Left lobe of liver (tissue), 2 donors: ENCODE results near the gene CLN5. TPM values are rescaled to one million over a fixed set of nuclear protein-coding genes. Genes with fewer than 3 reads are reported as not detected.
"Not testable (repeated sequence)": the region's sequence is repeated elsewhere in the genome, so short reads cannot be mapped to it uniquely, and the experiment has no call there.

Source experiments
- ATAC-seq: fragments of 200-7000 bp; cut with Tn5 transposase; one replicate; pipeline ENCODE4 v1.9.1; 2020; ENCODE audit warnings: mild to moderate bottlenecking, moderate library complexity
- DNase-seq: peaks from one replicate; pipeline ENCODE4 v3.0.0-alpha.2; 2020; ENCODE audit warnings: low spot score
- total RNA-seq: library from RNA; stranded (reverse); gene quantifications from one replicate; pipeline ENCODE4 v1.2.1, GENCODE V29; 2021
- donor health status: DM: no; HTN: no; CAD: no; lungs with moderate emphysema.
- donor health status: DM: no; HTN: yes; CAD: no.

CLN5 gene
- total RNA-seq: 24.2 TPM

DNA sequence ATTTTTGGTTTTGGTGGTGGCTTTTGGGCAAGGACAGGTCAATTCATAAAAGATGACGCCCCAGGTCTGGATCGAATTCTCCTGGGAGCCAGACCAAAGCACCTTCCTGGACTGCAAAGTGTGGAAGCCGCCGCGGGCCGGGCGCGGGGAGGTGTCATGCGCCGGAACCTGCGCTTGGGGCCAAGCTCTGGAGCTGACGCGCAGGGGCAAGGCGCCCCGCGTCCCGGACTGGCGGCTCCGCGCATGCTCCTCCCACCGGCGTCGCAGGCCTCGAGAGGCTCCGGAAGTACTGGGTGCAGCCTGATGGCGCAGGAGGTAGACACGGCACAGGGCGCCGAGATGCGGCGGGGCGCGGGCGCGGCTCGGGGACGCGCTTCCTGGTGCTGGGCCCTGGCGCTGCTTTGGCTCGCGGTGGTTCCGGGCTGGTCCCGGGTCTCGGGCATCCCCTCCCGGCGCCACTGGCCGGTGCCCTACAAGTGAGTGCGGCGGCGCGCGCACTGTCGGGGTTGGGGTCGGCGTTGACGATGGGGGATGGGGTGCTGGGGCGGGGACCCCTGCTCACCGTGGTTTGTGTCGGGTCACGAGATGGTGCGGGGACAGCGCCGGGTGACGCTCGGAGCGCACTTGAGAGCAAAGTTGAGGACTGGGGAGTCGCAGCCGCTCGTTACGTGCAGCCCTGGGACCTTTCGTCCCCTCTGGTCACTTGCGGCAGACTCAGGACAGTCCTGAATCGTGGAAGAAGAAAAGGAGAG is at the start of gene CLN5:
Gene CLN5, plus strand, starts transcription at position 286 of the 752 bp plus-strand sequence. Its CDS starts 18 bp downstream, at position 304.
- ATAC-seq: peak; percentile 96
- peak; percentile 97 for DNase-seq

DNA sequence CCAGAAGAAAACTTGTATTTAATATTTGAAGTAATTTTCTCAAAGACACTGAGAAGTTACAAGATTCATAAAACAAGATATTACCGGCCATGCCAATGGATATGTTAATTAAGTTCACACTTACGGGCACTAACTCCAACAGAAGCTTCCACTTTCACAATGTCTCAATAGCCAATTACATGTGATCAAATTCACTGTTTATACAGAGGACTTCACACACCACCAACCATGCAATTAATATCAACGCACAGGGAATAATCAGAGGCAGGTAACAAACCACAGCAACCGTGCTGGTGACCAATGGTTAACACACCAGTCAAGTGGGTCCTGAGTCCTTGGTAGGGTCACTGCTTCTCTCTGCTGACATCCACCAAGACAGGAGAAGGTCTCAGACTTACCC is 49.5 kb upstream of the CLN5 start:
- DNase-seq: no peak
- no peak for ATAC-seq

DNA sequence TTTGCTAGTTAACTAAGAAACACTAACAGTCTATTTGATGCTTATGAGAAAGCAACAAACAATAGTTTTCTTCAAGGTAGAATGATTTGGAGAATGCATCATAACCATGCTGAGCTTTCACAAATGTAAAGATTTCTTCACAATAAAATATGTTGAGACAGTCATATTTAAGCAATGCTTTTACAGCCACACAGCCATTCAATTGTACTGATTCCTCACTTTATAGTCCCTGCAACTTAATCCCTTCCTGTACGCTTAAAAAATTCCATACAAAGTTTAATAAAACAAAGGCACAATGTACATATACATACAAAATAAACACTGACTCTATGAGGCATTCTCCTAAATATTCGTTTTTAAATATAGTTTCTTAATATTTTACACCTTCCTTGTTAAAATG is 48.2 kb upstream of the CLN5 start:
- ATAC-seq: no peak
- DNase-seq: no peak

DNA sequence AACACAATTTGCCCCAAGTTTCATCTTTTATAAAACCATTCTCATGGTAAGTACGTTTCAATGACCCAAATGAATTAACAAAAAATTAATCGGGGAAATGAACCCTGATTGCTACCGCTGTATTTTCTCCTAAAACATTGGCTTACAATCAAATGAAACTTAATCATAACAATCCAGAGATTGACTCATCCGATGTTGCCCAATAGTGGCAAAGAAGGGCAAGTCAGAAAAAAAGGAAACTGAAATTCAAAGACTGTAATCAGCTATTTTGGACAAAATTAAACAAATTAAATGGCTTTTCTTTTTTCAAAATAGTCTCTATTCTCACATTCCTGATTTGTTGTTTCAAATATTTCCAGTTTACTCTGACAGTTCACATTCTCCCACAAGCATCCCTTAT is 47.4 kb upstream of the CLN5 start:
- ATAC-seq (no peak), DNase-seq (no peak)

DNA sequence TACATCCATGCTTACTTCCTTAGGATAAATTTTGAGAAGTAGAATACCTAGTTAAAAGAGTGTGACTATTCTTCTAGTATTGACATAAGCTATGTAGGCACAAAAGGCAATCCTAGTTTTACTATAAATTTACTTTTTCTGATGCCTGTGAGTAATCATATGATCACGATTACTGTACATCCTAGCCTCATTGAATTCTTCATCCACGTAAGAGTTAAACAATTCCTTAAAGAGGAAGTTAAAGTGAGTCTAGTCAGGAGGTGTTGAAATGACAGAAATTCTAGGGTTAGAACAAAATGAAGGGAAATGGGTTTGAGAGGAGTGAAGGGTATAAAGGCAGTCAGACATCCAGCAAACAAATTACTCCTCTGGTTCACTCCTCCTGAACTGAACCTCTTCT is 43.7 kb upstream of the CLN5 start, which contains the start of gene ACOD1:
Gene ACOD1, plus strand, starts transcription at position 363 of the 400 bp plus-strand sequence. CDS start 48 bp downstream, outside the sequence.
- ATAC-seq (no peak), DNase-seq (no peak)

DNA sequence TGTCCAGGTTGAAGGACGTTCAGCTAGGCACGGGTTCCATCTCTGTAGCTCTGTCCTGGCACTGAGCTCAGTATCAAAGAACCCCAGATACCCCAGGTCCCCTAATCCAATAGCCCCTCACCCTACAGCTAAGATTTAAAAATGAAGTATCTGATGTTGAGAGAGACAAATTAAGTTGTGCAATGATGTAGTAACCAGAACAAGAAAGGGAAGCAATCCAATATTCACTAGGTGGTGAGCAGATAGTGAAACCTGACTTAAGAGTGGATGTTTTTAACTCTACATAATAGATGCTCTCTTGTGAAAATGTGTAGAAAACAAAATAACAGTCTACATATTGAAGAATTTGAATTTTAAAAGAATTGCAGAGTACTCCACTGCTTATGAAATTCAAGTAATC is 41.8 kb upstream of the CLN5 start:
- no peak for ATAC-seq
- DNase-seq: no peak

DNA sequence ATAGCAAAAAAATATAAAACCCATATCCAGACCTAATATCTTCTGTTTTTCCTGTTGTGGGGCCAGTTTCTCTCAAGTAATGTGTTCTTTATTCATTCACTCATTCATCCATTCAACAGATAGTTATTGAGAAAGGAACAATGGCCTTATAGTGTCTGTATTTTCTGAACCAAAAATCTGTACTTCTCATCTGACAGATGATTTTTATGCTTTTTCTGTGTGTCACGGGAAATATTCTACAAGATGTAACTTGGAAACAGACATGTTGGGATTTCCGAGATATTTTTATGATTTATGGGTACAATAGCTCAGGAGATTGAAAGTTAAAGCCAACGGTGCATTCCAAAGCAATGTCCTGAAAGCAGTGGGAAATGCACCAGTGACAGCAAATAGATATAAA is 37.9 kb upstream of the CLN5 start:
- DNase-seq (no peak), ATAC-seq (no peak)

DNA sequence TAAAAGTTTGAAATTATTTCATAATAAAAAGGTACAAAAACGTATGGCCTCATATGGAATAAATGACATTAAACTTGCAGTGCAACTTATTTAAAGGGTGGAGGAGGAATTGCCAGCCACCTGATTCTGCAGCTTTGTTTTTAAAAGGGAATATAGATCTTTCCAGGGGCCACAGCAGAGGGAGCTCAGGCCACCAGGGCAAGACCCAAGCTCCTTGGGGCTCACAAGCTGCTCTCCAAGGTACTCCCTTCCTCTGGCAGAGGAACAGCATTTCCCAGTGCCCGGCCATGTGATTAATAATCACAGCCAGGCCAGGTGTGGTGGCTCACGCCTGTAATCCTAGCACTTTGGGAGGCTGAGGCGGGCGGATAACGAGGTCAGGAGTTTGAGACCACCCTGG is 37.3 kb upstream of the CLN5 start:
- no peak for DNase-seq
- no peak for ATAC-seq

DNA sequence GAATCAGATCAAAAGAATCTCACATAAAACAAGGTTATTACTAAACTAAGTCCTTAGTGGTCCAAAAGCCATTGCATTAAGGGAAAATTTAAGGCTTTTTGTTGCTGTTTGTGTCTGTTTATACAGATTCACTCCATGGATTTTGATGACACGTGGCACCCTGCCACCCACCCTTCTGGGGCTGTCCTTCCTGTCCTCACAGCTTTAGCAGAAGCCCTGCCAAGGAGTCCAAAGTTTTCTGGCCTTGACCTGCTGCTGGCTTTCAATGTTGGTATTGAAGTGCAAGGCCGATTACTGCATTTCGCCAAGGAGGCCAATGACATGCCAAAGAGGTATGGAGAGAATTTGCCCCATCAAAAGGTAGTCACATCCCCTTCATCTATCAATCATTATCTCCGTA is 36.7 kb upstream of the CLN5 start:
- peak; percentile 57 for ATAC-seq
- DNase-seq: no peak

DNA sequence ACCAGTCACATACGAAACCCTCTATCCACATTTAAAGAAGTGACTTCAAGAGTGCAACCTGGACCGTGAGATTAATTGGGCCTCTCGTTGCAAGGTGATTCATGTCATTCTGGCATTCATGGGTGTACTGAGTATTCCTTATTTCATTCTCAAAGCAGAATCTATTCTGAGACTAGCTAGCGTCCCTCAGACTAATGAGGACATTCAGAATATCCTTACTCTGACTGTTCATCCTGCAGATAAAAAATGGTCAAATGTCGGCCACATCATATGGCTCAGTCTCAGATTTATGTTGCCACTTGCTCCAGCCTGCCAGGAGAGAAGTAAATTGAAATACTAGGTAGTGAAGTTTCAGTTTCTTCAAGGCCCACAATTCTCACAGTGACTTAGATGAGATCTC is 36.2 kb upstream of the CLN5 start:
- no peak for DNase-seq
- no peak for ATAC-seq

DNA sequence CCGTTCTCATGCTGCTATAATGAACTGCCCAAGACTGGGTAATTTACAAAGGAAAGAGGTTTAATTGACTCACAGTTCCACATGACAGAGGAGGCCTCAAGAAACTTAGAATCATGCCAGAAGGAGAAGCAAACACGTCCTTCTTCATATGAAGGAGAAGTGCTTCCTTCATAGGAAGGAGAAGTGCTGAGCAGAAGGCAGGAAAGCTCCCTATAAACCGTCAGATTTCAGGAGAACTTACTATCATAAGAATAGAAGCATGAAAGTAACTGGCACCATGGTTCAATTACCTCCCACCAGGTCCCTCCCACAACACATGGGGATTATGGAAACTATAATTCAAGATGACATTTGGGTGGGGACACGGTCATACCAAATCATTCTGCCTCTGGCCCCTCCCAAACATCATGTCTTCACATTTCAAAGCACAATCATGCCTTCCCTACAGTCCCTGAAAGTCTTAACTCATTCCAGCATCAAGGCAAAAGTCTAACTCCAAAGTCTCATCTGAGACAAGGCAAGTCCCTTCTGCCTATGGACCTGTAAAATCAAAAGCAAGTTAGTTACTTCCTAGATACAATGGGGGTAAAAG is 32.9 kb upstream of the CLN5 start:
- ATAC-seq (no peak), DNase-seq (no peak)

DNA sequence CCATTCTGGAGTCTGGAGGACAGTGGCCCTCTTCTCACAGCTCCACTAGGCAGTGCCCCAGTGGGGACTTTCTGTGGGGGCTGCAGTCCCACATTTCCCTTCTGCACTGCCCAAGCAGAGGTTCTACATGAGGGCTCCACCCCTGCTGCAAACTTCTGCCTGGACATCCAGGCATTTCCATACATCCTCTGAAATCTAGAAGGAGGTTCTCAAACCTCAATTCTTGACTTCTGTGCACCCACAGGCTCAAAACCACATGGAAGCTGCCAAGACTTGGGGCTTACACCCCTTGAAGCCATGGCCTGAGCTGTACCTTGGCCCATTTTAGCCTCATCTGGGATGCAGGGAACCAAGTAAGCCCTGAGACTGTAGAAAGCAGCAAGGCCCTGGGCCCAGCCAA is 32.1 kb upstream of the CLN5 start:
- DNase-seq, ATAC-seq: not testable (repeated sequence)

DNA sequence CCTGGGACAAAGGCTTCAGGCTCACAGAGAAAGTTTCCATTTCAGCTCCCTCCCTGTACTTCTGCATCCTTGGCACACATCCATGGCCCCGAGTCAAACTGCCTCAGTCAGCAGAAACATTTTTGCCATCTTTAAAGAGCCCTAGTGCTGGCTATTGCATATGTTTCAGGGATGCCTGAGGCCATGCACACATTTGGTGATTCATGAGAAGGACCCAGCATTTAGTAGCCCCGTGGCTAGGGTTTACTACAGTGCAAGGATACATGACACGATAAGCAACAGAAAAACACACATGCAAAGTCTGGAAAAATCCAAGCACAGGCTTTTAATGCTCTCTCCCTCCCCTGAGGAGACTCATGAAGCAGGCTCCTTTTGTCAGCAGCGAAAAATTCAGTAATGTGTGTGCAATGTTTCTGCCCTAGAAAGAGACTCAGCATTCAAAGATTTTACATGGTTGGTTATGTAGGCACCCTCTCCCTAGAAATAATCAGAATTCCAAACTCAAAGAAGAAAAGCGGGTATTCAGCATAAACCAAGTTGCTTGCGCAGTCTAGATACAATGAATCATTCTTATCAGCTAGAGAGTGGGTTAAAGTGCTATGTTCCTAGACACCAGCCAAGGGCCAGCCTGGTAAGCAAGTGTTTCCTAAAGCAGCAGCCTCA is 26.0 kb upstream of the CLN5 start:
- DNase-seq: peak; percentile 55
- ATAC-seq: peak; percentile 57

DNA sequence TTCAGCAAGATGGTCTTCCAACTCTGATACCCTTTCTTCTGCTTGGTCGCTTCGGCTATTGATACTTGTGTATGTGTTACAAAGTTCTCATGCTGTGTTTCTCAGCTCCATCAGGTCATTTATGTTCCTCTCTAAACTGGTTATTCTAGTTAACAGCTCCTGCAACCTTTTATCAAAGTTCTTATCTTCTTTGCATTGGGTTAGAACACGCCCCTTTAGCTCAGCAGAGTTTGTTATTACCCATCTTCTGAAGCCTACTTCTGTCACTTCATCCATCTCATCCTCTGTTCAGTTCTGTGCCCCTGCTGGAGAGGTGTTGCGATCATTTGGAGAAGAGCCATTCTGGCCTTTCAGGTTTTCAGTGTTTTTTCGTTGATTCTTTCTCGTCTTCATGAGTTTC is 24.9 kb upstream of the CLN5 start:
- no peak for ATAC-seq

DNA sequence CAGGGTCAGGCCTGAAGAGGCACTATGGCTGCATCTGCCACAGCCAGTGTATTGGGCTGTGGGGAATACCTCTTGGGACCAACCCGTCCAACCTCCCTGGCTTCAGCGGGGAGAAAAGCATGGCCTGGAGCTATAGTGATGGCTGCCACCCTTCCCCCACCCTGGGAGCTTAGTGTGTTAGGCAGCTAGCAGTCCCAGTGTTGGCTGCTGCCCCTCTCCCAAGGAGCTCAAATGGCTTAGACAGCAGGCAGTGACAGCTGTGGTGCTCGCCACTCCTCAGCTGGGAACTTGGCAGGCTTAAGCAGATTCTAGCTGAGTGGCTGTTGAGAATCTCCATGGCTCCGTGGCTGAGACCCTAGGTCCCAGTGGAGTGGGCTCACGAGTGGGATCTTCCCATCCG is 23.8 kb upstream of the CLN5 start:
- ATAC-seq (no peak), DNase-seq (no peak)

More for the DNA sequence above, 24.9 kb upstream of the CLN5 start:
- no peak for DNase-seq

DNA sequence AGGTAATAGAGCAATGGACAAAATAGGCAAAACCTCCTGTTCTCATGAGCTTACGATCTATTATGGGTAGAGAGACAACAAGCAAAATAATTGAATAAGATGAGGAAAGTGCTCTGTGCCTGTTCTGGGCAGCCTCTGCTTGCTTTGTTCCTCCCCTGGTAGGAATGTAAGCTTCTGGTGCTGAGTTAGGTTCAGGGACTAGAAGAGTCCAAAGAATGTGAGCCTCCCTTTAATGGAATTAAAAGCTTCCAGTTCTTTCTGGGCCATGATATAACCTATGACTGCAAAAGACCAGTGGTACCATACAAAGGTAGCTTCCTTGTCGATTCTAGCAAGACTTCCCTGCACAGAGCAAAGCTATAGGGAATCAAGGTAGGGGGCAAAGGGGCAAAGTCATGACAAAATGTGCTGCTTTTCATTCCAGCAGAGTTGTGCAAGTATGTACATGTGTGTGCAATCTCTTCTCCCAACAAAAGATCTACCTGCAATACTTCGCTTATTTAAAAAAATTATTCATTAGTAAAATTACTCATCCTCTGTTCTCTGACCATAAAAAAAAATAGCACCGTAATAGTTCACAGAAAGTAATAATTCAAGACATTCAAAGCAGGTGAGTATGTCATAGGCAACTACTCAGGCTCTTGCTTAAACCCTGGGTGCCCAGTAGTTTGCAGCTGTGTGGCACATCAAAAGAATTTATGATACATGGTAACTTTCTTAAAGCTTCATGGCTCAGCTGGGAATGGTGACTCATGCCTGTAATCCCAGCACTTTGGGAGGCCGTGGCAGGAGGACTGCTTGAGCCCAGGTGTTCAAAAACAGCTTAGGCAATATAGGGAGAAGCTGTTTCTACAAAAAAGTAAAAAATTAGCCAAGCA is 22.2 kb upstream of the CLN5 start:
- ATAC-seq: peak; percentile 54
- DNase-seq: no peak

DNA sequence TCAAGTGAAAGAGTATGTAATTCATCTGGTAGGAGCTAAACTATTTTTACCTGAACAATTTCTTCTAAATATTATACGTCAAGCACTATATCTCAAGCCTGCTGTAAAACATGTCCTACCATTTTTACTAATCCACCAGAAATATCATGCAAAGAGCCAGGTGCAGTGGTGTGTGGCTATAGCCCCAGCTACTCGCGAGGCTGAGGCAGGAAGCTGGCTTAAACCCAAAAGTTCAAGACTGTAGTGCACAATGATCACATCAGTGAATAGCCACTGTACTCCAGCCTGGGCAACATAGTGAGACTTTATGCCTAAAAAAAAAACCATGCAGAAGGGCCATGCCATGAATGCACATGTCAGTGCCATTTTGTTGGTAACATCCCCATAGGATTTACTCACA is 20.7 kb upstream of the CLN5 start:
- DNase-seq (no peak), ATAC-seq (no peak)

DNA sequence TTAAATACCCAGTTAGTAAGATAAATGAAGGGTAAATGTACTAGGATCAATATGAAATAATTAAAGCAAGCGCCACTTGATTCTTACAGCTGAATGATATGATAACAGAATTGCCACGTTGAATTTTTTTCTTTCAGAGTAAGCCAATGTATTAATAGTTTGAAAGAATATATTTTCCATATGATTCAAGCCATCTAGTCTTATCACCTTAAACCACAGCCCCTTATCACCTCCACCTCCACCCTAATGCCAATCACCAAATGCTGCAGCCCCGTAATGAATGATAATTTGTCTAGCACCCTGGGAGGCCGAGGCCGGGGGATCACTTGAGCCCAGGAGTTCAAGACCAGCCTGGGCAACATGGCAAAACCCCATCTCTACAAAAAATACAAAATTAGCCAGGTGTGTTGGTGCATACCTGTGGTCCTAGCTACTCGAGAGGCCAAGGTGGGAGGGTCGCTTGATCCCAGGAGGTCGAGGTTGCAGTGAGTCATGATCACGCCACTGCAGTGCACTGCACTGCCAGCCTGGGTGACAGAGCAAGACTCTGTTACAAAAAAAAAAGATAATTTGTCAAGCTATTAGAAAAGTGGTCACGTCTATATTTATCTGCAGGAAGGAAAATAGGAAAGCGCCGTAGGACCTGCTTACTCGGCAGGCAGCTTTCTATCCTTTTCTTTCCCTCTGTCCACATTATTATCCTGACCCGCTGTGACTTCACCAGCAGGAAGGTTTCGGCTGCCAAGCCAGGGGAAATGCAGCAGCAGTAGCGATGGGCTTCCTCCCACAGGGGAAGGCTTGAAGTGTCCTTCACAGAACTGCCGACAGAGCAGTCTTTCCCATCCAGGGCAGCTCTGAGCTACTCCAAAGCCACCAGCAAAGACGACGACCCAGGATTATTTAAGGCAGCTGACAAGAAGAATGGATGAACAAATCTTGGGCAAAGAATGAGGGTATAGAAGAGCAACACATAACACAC is 19.7 kb upstream of the CLN5 start:
- DNase-seq (no peak), ATAC-seq (peak; percentile 71)

DNA sequence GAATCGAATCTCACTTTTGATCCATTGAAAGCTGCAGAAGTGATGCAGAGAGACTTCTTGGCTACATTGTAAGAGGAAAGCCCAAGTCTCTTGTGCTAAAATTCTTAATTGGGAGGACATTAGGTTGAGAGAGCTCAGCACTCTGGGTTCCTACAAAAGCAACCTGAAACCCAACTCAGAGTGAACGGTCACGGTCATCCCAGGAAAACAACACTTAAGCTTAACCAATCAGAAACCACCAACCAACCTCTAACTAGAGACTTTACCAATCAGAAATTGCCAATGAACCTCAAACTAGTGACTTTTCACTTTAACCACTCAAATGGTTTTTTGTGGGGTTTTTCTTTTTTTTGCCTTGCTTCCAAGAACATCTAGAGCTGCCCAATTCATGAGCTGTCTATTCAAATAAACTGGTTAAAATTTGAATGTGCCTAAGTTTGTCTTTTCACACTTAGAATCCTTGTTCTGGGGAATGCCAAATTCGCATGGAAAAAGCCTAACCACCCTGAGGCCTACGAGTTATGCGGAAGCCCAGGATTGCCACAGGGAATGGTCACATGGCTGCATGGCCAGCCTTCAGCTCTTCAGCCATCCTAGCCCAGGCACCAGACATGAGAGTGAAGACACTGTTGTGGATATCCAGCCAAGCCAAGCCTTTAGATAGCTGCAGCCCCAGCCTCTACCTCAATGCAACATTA is 17.8 kb upstream of the CLN5 start:
- ATAC-seq: no peak
- DNase-seq: no peak
